ENCODE results near the gene STK39. TPM values are rescaled to one million over a fixed set of nuclear protein-coding genes. Genes with fewer than 3 reads are reported as not detected.

STK39 gene
- total RNA-seq, 1 donor from 2014 or later, result 28.2 TPM

DNA sequence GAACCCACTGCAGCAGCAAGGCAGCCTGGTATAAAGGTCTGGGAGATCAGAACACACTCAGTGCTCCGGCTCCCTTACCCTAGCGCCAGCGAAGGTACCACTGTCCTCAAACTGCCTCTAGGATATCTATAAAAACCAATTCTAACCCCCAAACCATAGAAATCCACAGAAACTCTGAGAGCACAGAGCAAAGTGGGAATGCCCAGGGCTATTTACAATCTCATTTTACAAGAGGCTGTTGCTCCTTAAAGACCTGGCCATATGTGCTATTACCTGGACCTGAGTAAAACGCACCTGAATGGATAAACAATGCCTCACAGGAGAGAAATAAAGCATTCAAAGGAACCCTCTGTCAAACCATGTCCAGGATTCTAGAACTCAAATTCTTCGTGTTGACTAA is 4.3 kb downstream of the STK39 start:
- H3K27me3 Mint-ChIP-seq (ENCODE audit: low read depth), result peaks cover 9% of the 10 kb centered on the region
- DNase-seq (ENCODE audit: low read depth, low spot score), result no peak
- H3K36me3 Mint-ChIP-seq (ENCODE audit: low read depth), result peaks cover 2% of the 10 kb centered on the region
- H3K4me3 Mint-ChIP-seq, result peak overlapping the region; percentile 11
- peaks cover 16% of the 10 kb centered on the region for H3K4me1 Mint-ChIP-seq
- H3K27ac Mint-ChIP-seq (ENCODE audit: unreplicated experiment), result no peak overlapping the region
- TF ChIP-seq, protein P1, sequence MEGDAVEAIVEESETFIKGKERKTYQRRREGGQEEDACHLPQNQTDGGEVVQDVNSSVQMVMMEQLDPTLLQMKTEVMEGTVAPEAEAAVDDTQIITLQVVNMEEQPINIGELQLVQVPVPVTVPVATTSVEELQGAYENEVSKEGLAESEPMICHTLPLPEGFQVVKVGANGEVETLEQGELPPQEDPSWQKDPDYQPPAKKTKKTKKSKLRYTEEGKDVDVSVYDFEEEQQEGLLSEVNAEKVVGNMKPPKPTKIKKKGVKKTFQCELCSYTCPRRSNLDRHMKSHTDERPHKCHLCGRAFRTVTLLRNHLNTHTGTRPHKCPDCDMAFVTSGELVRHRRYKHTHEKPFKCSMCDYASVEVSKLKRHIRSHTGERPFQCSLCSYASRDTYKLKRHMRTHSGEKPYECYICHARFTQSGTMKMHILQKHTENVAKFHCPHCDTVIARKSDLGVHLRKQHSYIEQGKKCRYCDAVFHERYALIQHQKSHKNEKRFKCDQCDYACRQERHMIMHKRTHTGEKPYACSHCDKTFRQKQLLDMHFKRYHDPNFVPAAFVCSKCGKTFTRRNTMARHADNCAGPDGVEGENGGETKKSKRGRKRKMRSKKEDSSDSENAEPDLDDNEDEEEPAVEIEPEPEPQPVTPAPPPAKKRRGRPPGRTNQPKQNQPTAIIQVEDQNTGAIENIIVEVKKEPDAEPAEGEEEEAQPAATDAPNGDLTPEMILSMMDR (conservative IDR thresholded peaks at IDR 0.05), result no peak
- no peaks in the 10 kb centered on the region for H3K9me3 Mint-ChIP-seq

DNA sequence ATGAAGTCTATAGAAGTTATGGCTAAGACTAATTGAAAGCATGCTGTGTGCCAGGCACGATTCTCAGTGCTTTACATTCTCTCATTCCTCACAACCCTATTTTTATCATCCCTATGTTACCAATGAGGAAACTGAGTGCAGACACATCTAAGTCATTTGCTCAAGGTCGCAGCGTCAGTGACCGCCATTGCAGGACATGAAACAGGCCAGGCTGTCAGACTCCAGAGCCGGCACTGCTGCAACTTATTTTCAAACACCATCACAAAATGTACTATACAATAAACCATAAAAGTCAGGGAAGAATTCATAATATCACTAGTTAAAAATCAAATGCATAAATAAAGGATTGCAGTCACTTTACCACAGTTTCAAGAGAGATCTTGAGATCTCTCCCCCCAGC is 5.6 kb downstream of the STK39 start:
- TF ChIP-seq, protein P1 (conservative IDR thresholded peaks at IDR 0.05), result no peak
- Mint-ChIP-seq H3K4me3 (no peak overlapping the region), H3K4me1 (peaks cover 13% of the 10 kb centered on the region), H3K9me3 (no peaks in the 10 kb centered on the region), H3K27ac (ENCODE audit: unreplicated experiment) (no peak overlapping the region), H3K27me3 (ENCODE audit: low read depth) (peaks cover 5% of the 10 kb centered on the region), H3K36me3 (ENCODE audit: low read depth) (peaks cover 6% of the 10 kb centered on the region)
- DNase-seq (ENCODE audit: low read depth, low spot score), result no peak

DNA sequence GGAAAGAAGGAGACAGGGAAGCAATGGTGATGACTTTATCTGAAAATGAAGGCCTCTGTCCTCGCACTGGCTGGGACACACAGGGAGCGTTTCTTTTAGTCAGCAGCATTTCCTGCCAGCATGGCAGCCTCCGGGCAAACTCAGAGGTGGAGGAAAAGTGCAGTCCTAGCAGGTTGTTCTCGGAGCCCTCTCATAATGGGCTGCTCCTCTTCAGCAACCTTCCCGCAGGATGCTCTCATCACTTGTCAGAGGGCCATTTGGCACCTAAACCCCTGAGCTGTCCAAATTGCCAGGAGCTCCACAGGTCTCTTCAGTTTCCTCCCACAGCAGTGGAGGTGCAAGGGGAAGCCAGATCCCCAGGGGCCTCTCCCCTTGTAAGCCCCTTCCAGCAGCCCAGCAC is 6.2 kb downstream of the STK39 start:
- Mint-ChIP-seq H3K4me1 (peaks cover 12% of the 10 kb centered on the region), H3K27ac (ENCODE audit: unreplicated experiment) (no peak overlapping the region), H3K27me3 (ENCODE audit: low read depth) (peaks cover 4% of the 10 kb centered on the region), H3K9me3 (no peaks in the 10 kb centered on the region), H3K4me3 (no peak overlapping the region), H3K36me3 (ENCODE audit: low read depth) (peaks cover 6% of the 10 kb centered on the region)
- DNase-seq (ENCODE audit: low read depth, low spot score), result no peak
- TF ChIP-seq, protein P1 (conservative IDR thresholded peaks at IDR 0.05), result no peak

DNA sequence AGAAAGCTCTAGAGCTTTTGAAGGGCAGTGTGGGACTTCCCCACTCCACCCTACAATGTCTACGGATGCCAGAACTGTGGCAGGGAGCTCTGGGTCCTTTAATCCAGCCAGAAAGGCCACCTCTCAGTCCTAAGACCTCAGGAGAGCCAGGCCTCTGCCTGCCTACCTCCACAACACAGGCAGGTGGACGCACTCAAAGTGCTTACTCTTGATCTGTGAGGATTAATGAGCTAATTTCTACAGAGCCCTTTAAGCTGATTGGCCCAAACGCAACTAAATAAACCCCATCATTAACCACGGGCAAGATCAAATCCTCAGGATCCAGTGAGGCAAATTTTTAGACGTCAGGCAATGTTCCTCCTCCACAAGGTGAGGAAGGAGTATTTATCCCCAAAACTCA is 8.1 kb downstream of the STK39 start:
- TF ChIP-seq, protein P1 (conservative IDR thresholded peaks at IDR 0.05), result no peak
- Mint-ChIP-seq H3K27ac (ENCODE audit: unreplicated experiment) (no peak overlapping the region), H3K36me3 (ENCODE audit: low read depth) (peaks cover 4% of the 10 kb centered on the region), H3K4me1 (no peaks in the 10 kb centered on the region), H3K4me3 (no peak overlapping the region), H3K9me3 (no peaks in the 10 kb centered on the region), H3K27me3 (ENCODE audit: low read depth) (no peaks in the 10 kb centered on the region)
- no peak for DNase-seq (ENCODE audit: low read depth, low spot score)

DNA sequence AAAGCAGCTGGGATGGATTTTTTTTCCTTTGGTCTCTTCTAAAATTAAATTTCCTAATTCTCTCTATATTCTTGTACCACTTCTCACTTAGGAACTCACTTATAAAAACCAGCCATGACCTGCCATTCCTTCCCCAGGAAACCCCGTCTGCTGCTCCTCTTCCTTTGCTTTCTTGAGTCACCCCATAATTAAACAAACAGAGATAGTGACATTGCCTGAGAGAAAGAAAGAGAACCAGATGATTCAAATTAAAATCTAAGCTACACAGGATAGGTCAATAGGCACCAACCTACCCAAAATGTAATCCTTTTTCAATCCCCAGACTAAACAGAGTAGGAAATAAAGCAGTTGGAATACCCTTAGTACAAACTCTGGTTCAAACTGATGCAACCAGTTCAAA is 9.7 kb downstream of the STK39 start:
- TF ChIP-seq, protein P1 (conservative IDR thresholded peaks at IDR 0.05), result no peak
- Mint-ChIP-seq H3K27me3 (ENCODE audit: low read depth) (no peaks in the 10 kb centered on the region), H3K36me3 (ENCODE audit: low read depth) (peaks cover 4% of the 10 kb centered on the region), H3K9me3 (no peaks in the 10 kb centered on the region), H3K4me1 (no peaks in the 10 kb centered on the region), H3K4me3 (no peak overlapping the region), H3K27ac (ENCODE audit: unreplicated experiment) (no peak overlapping the region)
- DNase-seq (ENCODE audit: low read depth, low spot score), result no peak

Data from neural crest cell (in vitro differentiated cells).